GM11168 (cell line): ENCODE measurements around the gene IL17D.

Experiments used
- in situ Hi-C: fragments of 300-500 bp; cut with MboI; formaldehyde crosslinking; loops from one replicate; pipeline ENCODE4 v1.12.0; 2022; ENCODE audit warnings: low sequenced_read_pairs; ENCODE audit not compliant: unreplicated experiment

IL17D gene

DNA sequence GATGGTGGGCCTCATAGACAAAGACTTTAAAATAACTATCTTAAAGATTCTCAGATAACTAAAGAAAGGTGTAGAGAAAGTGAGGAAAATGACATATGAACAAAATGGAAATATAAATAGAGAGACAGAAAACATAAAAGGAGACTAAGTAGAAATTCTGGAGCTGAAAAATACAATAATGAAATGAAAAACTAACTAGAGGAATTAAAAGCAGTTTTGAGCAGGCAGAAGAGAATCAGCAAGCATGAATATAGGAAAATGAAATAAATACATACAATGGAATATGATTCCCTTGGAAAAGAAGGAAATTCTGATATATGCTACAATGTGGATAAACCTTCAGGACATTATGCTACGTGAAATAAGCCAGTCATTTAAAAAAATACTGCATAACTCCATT lies 66.3 kb downstream of the IL17D start:
- in situ Hi-C loops: no loop called here
